HepG2 (cell line): ENCODE measurements around the gene DRD1. TPM values are rescaled to one million over a fixed set of nuclear protein-coding genes. Genes with fewer than 3 reads are reported as not detected.

Experiments
- CBX1 ChIP-seq: IDR thresholded peaks from one replicate; pipeline ENCODE4 v1.6.1; 2016; ENCODE audit warnings: antibody characterized with exemption, low read depth
- DDIT3 ChIP-seq: sonication (generic); formaldehyde crosslinking; IDR thresholded peaks from 2 replicates; pipeline ENCODE4 v1.4.0; 2020; ENCODE audit warnings: mild to moderate bottlenecking, missing genetic modification reagents
- DPF2 ChIP-seq: sonication (generic); formaldehyde crosslinking; IDR thresholded peaks from 2 replicates; pipeline ENCODE4 v1.4.0; 2020; ENCODE audit warnings: mild to moderate bottlenecking, low read depth, missing genetic modification reagents, borderline replicate concordance
- KAT2B ChIP-seq: fragments of 150-350 bp; IDR thresholded peaks from 2 replicates; pipeline ENCODE4 v1.6.1; 2014; ENCODE audit warnings: low read depth, low read length, borderline replicate concordance
- MTERF4 ChIP-seq: sonication (generic); formaldehyde crosslinking; IDR thresholded peaks from 2 replicates; pipeline ENCODE4 v1.8.0; 2023; ENCODE audit warnings: mild to moderate bottlenecking, missing genetic modification reagents
- MYNN ChIP-seq: sonication (generic); formaldehyde crosslinking; IDR thresholded peaks from 2 replicates; pipeline ENCODE4 v1.4.0; 2020; ENCODE audit warnings: mild to moderate bottlenecking, low read depth, missing genetic modification reagents
- NCOA5 ChIP-seq: sonication (generic); formaldehyde crosslinking; IDR thresholded peaks from 2 replicates; pipeline ENCODE4 v1.4.0; 2020; ENCODE audit warnings: missing genetic modification reagents
- SMAD1 ChIP-seq: sonication (generic); formaldehyde crosslinking; IDR thresholded peaks from 2 replicates; pipeline ENCODE4 v1.4.0; 2020; ENCODE audit warnings: missing genetic modification reagents, low read depth, mild to moderate bottlenecking, borderline replicate concordance
- THAP7 ChIP-seq: sonication (generic); formaldehyde crosslinking; IDR thresholded peaks from 2 replicates; pipeline ENCODE4 v1.8.1; 2023; ENCODE audit warnings: mild to moderate bottlenecking, missing genetic modification reagents
- TIGD3 ChIP-seq: sonication (generic); formaldehyde crosslinking; IDR thresholded peaks from 2 replicates; pipeline ENCODE4 v1.5.1; 2020; ENCODE audit warnings: mild to moderate bottlenecking, missing genetic modification reagents, borderline replicate concordance
- TSC22D2 ChIP-seq: sonication (generic); formaldehyde crosslinking; IDR thresholded peaks from 2 replicates; pipeline ENCODE4 v1.5.1; 2020; ENCODE audit warnings: missing genetic modification reagents, mild to moderate bottlenecking, borderline replicate concordance
- ZNF253 ChIP-seq: sonication (generic); formaldehyde crosslinking; IDR thresholded peaks from 2 replicates; pipeline ENCODE4 v1.8.0; 2022; ENCODE audit warnings: mild to moderate bottlenecking, missing genetic modification reagents, borderline replicate concordance
- ZNF496 ChIP-seq: sonication (generic); formaldehyde crosslinking; IDR thresholded peaks from 2 replicates; pipeline ENCODE4 v1.8.1; 2023; ENCODE audit warnings: mild to moderate bottlenecking, moderate library complexity, missing genetic modification reagents; ENCODE audit not compliant: insufficient replicate concordance
- ZNF501 ChIP-seq: sonication (generic); formaldehyde crosslinking; IDR thresholded peaks from 2 replicates; pipeline ENCODE4 v1.5.1; 2020; ENCODE audit warnings: mild to moderate bottlenecking, moderate library complexity, missing genetic modification reagents
- ZNF776 ChIP-seq: sonication (generic); formaldehyde crosslinking; IDR thresholded peaks from 2 replicates; pipeline ENCODE4 v1.4.0; 2020; ENCODE audit warnings: mild to moderate bottlenecking, missing genetic modification reagents
- ZSCAN22 ChIP-seq: sonication (generic); formaldehyde crosslinking; IDR thresholded peaks from 2 replicates; pipeline ENCODE4 v1.4.0; 2020; ENCODE audit warnings: mild to moderate bottlenecking, missing genetic modification reagents
- polyA plus RNA-seq, 8 experiments: library from polyadenylated mRNA; depleted of rRNA in 3 of 8; stranded (reverse) in 7 of 8; unstranded in 1 of 8; fragments of >200 nt; fragmentation: Illumina TruSeq in 4 of 8; extraction: Trizol in 4 of 8; gene quantifications; 2 replicates each; pipeline versions ENCODE4 v1.2.1 to v1.2.3, GENCODE V29; 2011 to 2016; ENCODE audit warnings: low read depth in 4 of 8, missing spikeins in 1 of 8, mixed read lengths in 1 of 8; ENCODE audit not compliant: insufficient read depth in 1 of 8
- total RNA-seq, 5 experiments: library from RNA; depleted of rRNA; stranded (reverse); fragments of >200 nt; fragmentation: Illumina TruSeq; extraction: Trizol; gene quantifications; 2 replicates each; pipeline ENCODE4 v1.2.3, GENCODE V29; 2016; ENCODE audit warnings: low read depth in 1 of 5
- TF ChIP-seq, protein P1 (sequence below): sonication (generic); formaldehyde crosslinking; IDR thresholded peaks from 2 replicates; pipeline ENCODE4 v1.5.0; 2020; ENCODE audit warnings: mild to moderate bottlenecking, missing genetic modification reagents
- TF ChIP-seq, protein P2 (sequence below): sonication (generic); formaldehyde crosslinking; IDR thresholded peaks from 2 replicates; pipeline ENCODE4 v1.5.1; 2020; ENCODE audit warnings: mild to moderate bottlenecking, missing genetic modification reagents, moderate library complexity
- TF ChIP-seq, protein P3 (sequence below): IDR thresholded peaks from 2 replicates; pipeline ENCODE4 v1.6.1; 2016; ENCODE audit warnings: low read depth, control low read depth

The DRD1 gene
- total and polyA plus RNA-seq, 2 of the 13 experiments (the other 11 are each of a cell fraction or from before 2014, with no cell fraction given): not detected

GRCh38 chr5:175478384-175479124 is 34.6 kb upstream of the DRD1 start, which contains the start of gene SFXN1 (continued):
- TF ChIP-seq TIGD3 (no peak), MTERF4 (CRISPR knock-in tag) (peak; percentile 84; the same call in 1 of the 2 replicates), ZNF253 (CRISPR knock-in tag) (no peak), TSC22D2 (CRISPR knock-in tag) (no peak), NCOA5 (CRISPR knock-in tag) (no peak), DPF2 (no peak), SMAD1 (no peak), DDIT3 (CRISPR knock-in tag) (no peak), ZSCAN22 (CRISPR knock-in tag) (no peak), ZNF496 (CRISPR knock-in tag) (no peak), THAP7 (CRISPR knock-in tag) (no peak; the same call in 1 of the 2 replicates), MYNN (CRISPR knock-in tag) (no peak), CBX1 (no peak), KAT2B (no peak), ZNF501 (no peak), ZNF776 (CRISPR knock-in tag) (no peak)
- TF ChIP-seq, protein P1, sequence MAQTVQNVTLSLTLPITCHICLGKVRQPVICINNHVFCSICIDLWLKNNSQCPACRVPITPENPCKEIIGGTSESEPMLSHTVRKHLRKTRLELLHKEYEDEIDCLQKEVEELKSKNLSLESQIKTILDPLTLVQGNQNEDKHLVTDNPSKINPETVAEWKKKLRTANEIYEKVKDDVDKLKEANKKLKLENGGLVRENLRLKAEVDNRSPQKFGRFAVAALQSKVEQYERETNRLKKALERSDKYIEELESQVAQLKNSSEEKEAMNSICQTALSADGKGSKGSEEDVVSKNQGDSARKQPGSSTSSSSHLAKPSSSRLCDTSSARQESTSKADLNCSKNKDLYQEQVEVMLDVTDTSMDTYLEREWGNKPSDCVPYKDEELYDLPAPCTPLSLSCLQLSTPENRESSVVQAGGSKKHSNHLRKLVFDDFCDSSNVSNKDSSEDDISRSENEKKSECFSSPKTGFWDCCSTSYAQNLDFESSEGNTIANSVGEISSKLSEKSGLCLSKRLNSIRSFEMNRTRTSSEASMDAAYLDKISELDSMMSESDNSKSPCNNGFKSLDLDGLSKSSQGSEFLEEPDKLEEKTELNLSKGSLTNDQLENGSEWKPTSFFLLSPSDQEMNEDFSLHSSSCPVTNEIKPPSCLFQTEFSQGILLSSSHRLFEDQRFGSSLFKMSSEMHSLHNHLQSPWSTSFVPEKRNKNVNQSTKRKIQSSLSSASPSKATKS (CRISPR knock-in tag): no peak
- TF ChIP-seq, protein P2, sequence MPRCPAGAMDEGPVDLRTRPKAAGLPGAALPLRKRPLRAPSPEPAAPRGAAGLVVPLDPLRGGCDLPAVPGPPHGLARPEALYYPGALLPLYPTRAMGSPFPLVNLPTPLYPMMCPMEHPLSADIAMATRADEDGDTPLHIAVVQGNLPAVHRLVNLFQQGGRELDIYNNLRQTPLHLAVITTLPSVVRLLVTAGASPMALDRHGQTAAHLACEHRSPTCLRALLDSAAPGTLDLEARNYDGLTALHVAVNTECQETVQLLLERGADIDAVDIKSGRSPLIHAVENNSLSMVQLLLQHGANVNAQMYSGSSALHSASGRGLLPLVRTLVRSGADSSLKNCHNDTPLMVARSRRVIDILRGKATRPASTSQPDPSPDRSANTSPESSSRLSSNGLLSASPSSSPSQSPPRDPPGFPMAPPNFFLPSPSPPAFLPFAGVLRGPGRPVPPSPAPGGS (CRISPR knock-in tag): 0 out of 2 replicates have a peak, but pooled peaks have one; percentile 73
- TF ChIP-seq, protein P3, sequence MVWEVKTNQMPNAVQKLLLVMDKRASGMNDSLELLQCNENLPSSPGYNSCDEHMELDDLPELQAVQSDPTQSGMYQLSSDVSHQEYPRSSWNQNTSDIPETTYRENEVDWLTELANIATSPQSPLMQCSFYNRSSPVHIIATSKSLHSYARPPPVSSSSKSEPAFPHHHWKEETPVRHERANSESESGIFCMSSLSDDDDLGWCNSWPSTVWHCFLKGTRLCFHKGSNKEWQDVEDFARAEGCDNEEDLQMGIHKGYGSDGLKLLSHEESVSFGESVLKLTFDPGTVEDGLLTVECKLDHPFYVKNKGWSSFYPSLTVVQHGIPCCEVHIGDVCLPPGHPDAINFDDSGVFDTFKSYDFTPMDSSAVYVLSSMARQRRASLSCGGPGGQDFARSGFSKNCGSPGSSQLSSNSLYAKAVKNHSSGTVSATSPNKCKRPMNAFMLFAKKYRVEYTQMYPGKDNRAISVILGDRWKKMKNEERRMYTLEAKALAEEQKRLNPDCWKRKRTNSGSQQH (CRISPR knock-in tag): no peak
